Measurements from ENCODE around the gene ACADSB.

ACADSB gene

GRCh38 chr10:123004298-123004697, 4.5 kb upstream of the ACADSB start:
- no peak for DNase-seq (ENCODE audit: low read depth)

GRCh38 chr10:123007558-123008354, 1.1 kb upstream of the ACADSB start:
- DNase-seq (ENCODE audit: low read depth) = peak; percentile 9

- DNase-seq (ENCODE audit: low read depth) = no peak
Measured at GRCh38 chr10:123009105-123009820, 457 bp downstream of the ACADSB start.

GRCh38 chr10:123011987-123012386, 3.2 kb downstream of the ACADSB start:
- no peak for DNase-seq (ENCODE audit: low read depth)

DNA sequence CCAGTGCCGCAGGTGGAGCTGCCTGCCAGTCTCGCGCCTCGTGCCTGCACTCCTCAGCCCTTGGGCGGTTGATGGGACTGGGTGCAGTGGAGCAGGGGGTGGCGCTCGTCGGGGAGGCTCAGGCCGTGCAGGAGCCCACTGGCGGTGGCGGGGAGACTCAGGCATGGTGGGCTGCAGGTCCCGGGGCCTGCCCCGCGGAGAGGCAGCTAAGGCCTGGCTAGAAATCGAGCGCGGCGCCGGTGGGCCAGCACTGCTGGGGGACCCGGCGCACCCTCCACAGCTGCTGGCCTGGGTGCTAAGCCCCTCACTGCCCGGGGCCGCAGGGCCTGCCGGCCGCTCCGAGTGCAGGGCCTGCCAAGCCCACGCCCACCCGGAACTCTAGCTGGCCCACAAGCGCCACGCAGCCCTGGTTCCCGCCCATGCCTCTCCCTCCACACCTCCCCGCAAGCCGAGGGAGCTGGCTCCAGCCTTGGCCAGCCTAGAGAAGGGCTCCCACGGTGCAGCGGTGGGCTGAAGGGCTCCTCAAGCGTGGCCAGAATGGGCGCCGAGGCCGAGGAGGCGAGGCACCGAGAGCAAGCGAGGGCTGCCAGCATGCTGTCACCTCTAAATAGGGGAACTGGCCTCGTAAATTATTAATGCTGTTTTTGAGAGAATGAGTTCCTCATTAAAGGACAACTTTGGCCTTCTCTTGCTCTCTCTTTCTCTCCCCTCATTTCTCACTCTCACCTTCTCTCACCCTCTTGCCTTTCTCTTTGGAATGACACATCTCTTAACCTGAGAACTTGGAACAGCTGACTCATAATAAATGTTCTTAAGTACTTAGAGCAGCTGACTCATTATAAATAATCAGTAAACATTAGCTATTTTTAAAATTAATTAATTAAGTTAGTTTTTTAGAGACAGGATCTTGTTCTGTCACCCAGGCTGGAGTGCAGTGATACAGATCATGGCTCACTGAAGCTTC, 4.9 kb downstream of the ACADSB start:
- DNase-seq (ENCODE audit: low read depth) = no peak

GRCh38 chr10:123014772-123015171, 6.0 kb downstream of the ACADSB start:
- no peak for DNase-seq (ENCODE audit: low read depth)

GRCh38 chr10:123016228-123016627, 7.4 kb downstream of the ACADSB start:
- DNase-seq (ENCODE audit: low read depth) = no peak

GRCh38 chr10:123017421-123018165, 8.8 kb downstream of the ACADSB start:
- no peak for DNase-seq (ENCODE audit: low read depth)

GRCh38 chr10:123018531-123018930, 9.7 kb downstream of the ACADSB start:
- DNase-seq (ENCODE audit: low read depth) = no peak

GRCh38 chr10:123019264-123019663, 10.5 kb downstream of the ACADSB start:
- DNase-seq (ENCODE audit: low read depth) = no peak

- DNase-seq (ENCODE audit: low read depth) = no peak
Measured at GRCh38 chr10:123019941-123020703, 11.3 kb downstream of the ACADSB start.

DNA sequence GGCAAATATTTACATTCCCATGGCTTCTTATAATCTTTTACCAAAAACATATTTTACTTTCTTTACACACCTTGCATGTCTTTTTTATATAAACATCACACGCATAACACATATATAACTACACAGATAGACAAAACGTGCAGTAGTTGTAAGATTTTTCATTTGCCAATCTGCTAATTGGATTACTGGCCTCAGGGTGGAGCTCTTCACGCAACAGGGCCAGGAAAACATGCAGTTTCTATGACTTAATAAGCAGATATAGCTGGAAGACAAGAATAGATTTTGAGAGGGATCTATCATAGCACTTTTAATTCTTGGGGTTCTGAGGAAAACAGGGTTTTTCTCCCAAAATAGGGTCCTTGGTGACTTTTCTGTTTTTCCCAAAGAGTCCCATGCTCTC, 12.7 kb downstream of the ACADSB start:
- no peak for DNase-seq (ENCODE audit: low read depth)

DNA sequence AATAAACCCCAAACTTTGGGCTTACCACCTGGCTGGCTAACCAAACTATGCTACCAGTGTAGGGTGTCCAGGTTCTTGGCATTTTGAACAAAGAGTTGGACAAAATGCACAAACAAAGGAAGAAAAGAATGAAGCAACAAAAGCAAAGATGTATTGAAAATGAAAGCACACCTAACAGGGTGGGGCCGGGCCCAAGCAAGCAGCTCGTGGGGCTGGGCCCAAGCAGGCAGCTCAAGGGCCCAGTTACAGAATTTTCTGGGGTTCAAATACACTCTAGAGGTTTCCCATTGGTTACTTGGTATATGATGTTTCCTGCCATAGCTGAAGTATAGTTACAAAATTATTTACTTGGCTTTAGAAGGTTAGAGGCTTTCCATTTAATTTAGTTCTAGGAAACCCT, 15.7 kb downstream of the ACADSB start:
- no peak for DNase-seq (ENCODE audit: low read depth)

DNA sequence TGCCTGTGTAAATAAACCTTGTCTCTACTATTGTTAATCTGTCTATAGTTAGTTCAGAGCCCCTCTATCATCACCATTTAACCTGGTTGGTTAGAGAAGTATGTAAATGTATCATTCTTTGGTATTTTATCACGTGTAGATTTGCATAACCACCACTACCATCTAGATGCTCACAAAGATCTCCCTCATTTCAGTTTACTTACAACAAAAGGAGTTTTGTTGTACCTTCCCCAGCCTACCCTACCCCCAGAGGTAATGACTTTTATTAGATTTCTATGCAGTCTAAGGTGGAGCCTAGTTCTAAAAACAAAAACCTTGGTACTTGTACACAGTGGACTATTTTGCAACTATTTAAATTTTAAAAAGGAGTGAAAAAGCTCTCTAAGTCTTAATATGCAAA, 17.5 kb downstream of the ACADSB start:
- no peak for DNase-seq (ENCODE audit: low read depth)

GRCh38 chr10:123027861-123028260, 19.1 kb downstream of the ACADSB start:
- DNase-seq (ENCODE audit: low read depth) = no peak

DNA sequence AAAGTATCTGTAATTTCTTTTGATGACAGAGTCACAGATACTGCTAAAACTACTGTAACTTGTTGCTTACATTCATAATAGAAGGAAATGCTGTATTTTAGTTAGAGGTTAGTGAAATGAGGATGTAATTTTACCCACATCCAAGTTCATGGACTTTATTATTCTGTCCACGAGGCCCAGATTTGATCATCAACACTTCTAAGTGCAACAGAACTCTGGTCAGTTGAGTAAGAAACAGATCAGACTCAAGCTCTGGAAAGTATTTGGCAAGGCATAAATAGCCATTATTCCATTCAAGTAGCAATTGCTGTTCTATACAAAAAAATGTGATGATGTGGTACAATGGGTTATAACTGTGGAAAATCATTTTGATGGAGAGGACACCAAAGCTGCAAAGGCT, 22.3 kb downstream of the ACADSB start:
- DNase-seq (ENCODE audit: low read depth) = no peak

GRCh38 chr10:123034332-123034731, 25.5 kb downstream of the ACADSB start:
- no peak for DNase-seq (ENCODE audit: low read depth)

- no peak for DNase-seq (ENCODE audit: low read depth)
Measured at GRCh38 chr10:123035467-123036086, 26.8 kb downstream of the ACADSB start.

GRCh38 chr10:123038782-123039631, 30.2 kb downstream of the ACADSB start:
- DNase-seq (ENCODE audit: low read depth) = no peak

- no peak for DNase-seq (ENCODE audit: low read depth)
Measured at GRCh38 chr10:123039632-123039930, 30.8 kb downstream of the ACADSB start.

Measured in activated T-helper 1 cell treated with Interleukin-2 at 50 U/mL for 16 hours (primary cell).